ENCODE results near the gene TRIM15.
A peak's percentile ranks its signal among the peaks of the same experiment; 100 is the strongest.

Gene TRIM15

DNA sequence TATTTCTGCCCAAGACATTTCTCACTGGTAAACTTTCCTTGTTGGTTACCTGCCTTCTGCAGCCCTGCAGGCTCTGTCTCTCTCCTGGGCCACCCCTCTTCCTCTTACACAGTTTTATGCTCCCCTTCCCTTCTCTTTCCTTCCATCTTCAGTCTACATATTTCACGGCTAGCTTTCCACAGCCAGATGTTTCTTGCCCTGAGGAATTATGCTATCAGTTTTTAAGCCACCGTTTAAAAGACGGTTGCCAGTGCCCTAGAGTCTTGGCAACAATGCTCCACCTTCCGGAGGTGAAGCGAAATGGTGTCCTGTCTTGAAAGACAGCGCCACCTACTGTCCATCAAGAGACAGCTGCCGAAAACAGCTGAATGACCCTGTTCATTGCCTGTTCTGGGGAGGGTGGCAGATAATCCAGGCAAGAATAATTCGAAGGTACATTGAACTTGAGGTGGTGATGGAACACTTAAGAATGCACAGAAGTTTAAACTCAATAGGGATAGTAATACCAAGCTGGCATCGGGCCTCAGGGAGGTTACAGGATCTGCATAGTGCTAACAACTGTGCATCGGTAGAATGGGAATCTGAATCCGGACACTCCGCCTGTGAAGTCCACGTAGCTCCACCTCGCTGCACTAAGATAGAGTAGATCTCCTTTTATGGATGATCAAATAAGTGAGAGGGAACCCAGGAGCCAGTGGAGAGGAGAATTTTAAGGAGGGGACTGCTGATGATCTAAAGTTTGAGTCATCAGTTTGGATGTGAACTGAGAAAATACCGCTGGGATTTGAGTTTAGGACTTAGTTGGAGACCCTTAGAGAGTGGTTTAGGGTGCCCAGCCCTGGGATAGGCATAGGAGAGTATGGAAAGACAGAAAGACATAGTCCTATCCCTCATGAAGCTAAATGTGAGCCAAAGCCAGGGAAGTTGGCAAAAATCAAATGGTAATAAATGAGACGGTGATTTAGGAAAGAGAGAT is 32.2 kb upstream of the TRIM15 start (continued):
- TF ChIP-seq, protein P1, sequence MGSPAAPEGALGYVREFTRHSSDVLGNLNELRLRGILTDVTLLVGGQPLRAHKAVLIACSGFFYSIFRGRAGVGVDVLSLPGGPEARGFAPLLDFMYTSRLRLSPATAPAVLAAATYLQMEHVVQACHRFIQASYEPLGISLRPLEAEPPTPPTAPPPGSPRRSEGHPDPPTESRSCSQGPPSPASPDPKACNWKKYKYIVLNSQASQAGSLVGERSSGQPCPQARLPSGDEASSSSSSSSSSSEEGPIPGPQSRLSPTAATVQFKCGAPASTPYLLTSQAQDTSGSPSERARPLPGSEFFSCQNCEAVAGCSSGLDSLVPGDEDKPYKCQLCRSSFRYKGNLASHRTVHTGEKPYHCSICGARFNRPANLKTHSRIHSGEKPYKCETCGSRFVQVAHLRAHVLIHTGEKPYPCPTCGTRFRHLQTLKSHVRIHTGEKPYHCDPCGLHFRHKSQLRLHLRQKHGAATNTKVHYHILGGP (tag by site-specific recombination; IDR thresholded peaks at IDR 0.05), result no peak
- TF ChIP-seq, protein P2, sequence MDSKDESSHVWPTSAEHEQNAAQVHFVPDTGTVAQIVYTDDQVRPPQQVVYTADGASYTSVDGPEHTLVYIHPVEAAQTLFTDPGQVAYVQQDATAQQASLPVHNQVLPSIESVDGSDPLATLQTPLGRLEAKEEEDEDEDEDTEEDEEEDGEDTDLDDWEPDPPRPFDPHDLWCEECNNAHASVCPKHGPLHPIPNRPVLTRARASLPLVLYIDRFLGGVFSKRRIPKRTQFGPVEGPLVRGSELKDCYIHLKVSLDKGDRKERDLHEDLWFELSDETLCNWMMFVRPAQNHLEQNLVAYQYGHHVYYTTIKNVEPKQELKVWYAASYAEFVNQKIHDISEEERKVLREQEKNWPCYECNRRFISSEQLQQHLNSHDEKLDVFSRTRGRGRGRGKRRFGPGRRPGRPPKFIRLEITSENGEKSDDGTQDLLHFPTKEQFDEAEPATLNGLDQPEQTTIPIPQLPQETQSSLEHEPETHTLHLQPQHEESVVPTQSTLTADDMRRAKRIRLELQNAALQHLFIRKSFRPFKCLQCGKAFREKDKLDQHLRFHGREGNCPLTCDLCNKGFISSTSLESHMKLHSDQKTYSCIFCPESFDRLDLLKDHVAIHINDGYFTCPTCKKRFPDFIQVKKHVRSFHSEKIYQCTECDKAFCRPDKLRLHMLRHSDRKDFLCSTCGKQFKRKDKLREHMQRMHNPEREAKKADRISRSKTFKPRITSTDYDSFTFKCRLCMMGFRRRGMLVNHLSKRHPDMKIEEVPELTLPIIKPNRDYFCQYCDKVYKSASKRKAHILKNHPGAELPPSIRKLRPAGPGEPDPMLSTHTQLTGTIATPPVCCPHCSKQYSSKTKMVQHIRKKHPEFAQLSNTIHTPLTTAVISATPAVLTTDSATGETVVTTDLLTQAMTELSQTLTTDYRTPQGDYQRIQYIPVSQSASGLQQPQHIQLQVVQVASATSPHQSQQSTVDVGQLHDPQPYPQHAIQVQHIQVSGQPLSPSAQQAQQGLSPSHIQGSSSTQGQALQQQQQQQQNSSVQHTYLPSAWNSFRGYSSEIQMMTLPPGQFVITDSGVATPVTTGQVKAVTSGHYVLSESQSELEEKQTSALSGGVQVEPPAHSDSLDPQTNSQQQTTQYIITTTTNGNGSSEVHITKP (tag by site-specific recombination; IDR thresholded peaks at IDR 0.05), result peak; percentile 55; the same call in 1 of the 2 replicates
- TF ChIP-seq ZBTB20 (tag by site-specific recombination; IDR thresholded peaks at IDR 0.05), result peak; percentile 75
- TF ChIP-seq ZNF214 (tag by site-specific recombination; IDR thresholded peaks at IDR 0.05; ENCODE audit: borderline replicate concordance), result no peak
- peak; percentile 78 for TF ChIP-seq TRIM28 (IDR thresholded peaks at IDR 0.05; ENCODE audit: borderline replicate concordance, low read length)
- no peak for TF ChIP-seq ZBTB21 (tag by site-specific recombination; IDR thresholded peaks at IDR 0.05)
- TF ChIP-seq ZNF639 (tag by site-specific recombination; IDR thresholded peaks at IDR 0.05), result no peak
- no peak for TF ChIP-seq HOXA7 (CRISPR knock-in tag; IDR thresholded peaks at IDR 0.05; ENCODE audit: borderline replicate concordance)
- 0 out of 2 replicates have a peak, but pooled peaks have one; percentile 25 for TF ChIP-seq ZNF692 (tag by site-specific recombination; IDR thresholded peaks at IDR 0.05)
- 0 out of 2 replicates have a peak, but pooled peaks have one; percentile 11 for TF ChIP-seq ZNF394 (tag by site-specific recombination; IDR thresholded peaks at IDR 0.05; ENCODE audit: borderline replicate concordance)
- TF ChIP-seq GLI4 (tag by site-specific recombination; IDR thresholded peaks at IDR 0.05), result no peak; the same call in 1 of the 2 replicates
- no peak for TF ChIP-seq ZNF514 (tag by site-specific recombination; IDR thresholded peaks at IDR 0.05)
- peak; percentile 45 for TF ChIP-seq SP7 (tag by site-specific recombination; IDR thresholded peaks at IDR 0.05)
- peak; percentile 40; the same call in 1 of the 2 replicates for TF ChIP-seq ZNF366 (tag by site-specific recombination; conservative IDR thresholded peaks at IDR 0.05)
- no peak for TF ChIP-seq GLI2 (tag by site-specific recombination; IDR thresholded peaks at IDR 0.05; ENCODE audit: borderline replicate concordance, low read depth)
- TF ChIP-seq HIC1 (tag by site-specific recombination; IDR thresholded peaks at IDR 0.05), result peak; percentile 69; the same call in 1 of the 2 replicates
- peak; percentile 84 for TF ChIP-seq PRDM1 (tag by site-specific recombination; IDR thresholded peaks at IDR 0.05)
- peak; percentile 8; the same call in 1 of the 2 replicates for TF ChIP-seq ZXDB (tag by site-specific recombination; IDR thresholded peaks at IDR 0.05)
- TF ChIP-seq, protein P3, sequence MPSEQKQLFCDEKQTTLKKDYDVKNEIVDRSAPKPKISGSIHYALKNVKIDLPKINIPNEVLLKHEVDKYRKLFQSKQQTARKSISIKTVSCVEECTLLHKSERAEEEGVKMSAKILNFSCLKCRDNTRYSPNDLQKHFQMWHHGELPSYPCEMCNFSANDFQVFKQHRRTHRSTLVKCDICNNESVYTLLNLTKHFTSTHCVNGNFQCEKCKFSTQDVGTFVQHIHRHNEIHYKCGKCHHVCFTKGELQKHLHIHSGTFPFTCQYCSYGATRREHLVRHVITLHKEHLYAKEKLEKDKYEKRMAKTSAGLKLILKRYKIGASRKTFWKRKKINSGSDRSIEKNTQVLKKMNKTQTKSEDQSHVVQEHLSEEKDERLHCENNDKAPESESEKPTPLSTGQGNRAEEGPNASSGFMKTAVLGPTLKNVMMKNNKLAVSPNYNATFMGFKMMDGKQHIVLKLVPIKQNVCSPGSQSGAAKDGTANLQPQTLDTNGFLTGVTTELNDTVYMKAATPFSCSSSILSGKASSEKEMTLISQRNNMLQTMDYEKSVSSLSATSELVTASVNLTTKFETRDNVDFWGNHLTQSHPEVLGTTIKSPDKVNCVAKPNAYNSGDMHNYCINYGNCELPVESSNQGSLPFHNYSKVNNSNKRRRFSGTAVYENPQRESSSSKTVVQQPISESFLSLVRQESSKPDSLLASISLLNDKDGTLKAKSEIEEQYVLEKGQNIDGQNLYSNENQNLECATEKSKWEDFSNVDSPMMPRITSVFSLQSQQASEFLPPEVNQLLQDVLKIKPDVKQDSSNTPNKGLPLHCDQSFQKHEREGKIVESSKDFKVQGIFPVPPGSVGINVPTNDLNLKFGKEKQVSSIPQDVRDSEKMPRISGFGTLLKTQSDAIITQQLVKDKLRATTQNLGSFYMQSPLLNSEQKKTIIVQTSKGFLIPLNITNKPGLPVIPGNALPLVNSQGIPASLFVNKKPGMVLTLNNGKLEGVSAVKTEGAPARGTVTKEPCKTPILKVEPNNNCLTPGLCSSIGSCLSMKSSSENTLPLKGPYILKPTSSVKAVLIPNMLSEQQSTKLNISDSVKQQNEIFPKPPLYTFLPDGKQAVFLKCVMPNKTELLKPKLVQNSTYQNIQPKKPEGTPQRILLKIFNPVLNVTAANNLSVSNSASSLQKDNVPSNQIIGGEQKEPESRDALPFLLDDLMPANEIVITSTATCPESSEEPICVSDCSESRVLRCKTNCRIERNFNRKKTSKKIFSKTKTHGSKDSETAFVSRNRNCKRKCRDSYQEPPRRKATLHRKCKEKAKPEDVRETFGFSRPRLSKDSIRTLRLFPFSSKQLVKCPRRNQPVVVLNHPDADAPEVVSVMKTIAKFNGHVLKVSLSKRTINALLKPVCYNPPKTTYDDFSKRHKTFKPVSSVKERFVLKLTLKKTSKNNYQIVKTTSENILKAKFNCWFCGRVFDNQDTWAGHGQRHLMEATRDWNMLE (tag by site-specific recombination; conservative IDR thresholded peaks at IDR 0.05; ENCODE audit: low read depth), result 0 out of 2 replicates have a peak, but pooled peaks have one; percentile 36
- TF ChIP-seq ZNF600 (tag by site-specific recombination; IDR thresholded peaks at IDR 0.05), result peak; percentile 87

All from HEK293 (cell line).